Vagina (tissue), 2 donors: ENCODE results near the gene TLE4.

Experiments
- POLR2A ChIP-seq, 2 donors: fragments of 450-650 bp; IDR thresholded peaks; one replicate each; pipeline ENCODE4 v1.6.1; 2017; ENCODE audit warnings: antibody characterized with exemption in 2 of 2, mild to moderate bottlenecking in 2 of 2, moderate library complexity in 2 of 2
- POLR2AphosphoS5 ChIP-seq, 2 donors: sonication (generic); formaldehyde crosslinking; IDR thresholded peaks; one replicate each; pipeline ENCODE4 v1.9.0; 2017; ENCODE audit warnings: antibody characterized with exemption in 2 of 2, mild to moderate bottlenecking in 2 of 2, low read depth in 1 of 2; ENCODE audit not compliant: insufficient read depth in 1 of 2
- TF ChIP-seq, protein P1 (sequence below), 3 experiments: fragments of 450-650 bp in 2 of 3; fragments of 200-600 bp in 1 of 3; sonication (generic) in 1 of 3; IDR thresholded peaks; one replicate each; pipeline ENCODE4 v1.5.1; 2017 to 2019; ENCODE audit warnings: antibody characterized with exemption in 3 of 3, mild to moderate bottlenecking in 2 of 3, moderate library complexity in 2 of 3

DNA sequence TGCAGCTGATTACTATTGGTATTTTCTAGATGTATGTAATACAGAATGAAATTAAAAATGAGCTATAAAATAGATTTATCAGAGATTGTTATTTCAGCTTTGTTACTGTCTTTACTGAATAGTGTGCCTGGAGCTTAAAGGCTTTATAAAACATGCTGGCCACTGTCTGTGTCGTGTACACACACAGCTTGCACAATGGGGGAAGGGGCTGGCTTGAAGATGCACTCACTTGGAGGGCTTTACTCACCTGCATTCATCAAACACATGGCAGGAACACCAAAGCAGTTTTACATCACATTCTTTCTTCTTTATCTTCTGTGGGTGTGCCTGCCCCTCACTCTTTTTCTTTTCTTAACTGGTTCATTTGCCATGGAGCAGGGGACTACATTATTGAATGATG lies 60.9 kb downstream of the TLE4 start:
- TF ChIP-seq, protein P1, sequence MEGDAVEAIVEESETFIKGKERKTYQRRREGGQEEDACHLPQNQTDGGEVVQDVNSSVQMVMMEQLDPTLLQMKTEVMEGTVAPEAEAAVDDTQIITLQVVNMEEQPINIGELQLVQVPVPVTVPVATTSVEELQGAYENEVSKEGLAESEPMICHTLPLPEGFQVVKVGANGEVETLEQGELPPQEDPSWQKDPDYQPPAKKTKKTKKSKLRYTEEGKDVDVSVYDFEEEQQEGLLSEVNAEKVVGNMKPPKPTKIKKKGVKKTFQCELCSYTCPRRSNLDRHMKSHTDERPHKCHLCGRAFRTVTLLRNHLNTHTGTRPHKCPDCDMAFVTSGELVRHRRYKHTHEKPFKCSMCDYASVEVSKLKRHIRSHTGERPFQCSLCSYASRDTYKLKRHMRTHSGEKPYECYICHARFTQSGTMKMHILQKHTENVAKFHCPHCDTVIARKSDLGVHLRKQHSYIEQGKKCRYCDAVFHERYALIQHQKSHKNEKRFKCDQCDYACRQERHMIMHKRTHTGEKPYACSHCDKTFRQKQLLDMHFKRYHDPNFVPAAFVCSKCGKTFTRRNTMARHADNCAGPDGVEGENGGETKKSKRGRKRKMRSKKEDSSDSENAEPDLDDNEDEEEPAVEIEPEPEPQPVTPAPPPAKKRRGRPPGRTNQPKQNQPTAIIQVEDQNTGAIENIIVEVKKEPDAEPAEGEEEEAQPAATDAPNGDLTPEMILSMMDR (IDR thresholded peaks at IDR 0.05), result no peak
- TF ChIP-seq POLR2A (IDR thresholded peaks at IDR 0.05) (no peak), POLR2AphosphoS5 (IDR thresholded peaks at IDR 0.05; ENCODE audit: insufficient read depth in 1 of 2, low read depth in 1 of 2) (no peak)
